Activated T-helper 2 cell treated with anti-CD3 and anti-CD28 coated beads, Interferon-gamma antibody, Interleukin-2, Interleukin-4, amounts not matched to agents 10 μg/mL and 5 μg/mL and 100 μg/mL, durations not matched to agents 14 hours and 24 hours and 36 hours (primary cell): Measurements from ENCODE around the gene KRT34. TPM values are rescaled to one million over a fixed set of nuclear protein-coding genes. Genes with fewer than 3 reads are reported as not detected.
"Not testable (repeated sequence)": the region's sequence is repeated elsewhere in the genome, so short reads cannot be mapped to it uniquely, and the experiment has no call there.

ENCODE experiments used
- DNase-seq: peaks from one replicate; pipeline ENCODE4 v3.0.0; 2021; ENCODE audit warnings: low spot score
- H3K27ac Mint-ChIP-seq: one replicate; pipeline ENCODE4 v1.8.0; 2021; ENCODE audit warnings: mixed read lengths
- H3K27me3 Mint-ChIP-seq: one replicate; pipeline ENCODE4 v1.8.0; 2021; ENCODE audit warnings: low read depth, mixed read lengths
- H3K36me3 Mint-ChIP-seq: one replicate; pipeline ENCODE4 v1.8.0; 2021; ENCODE audit warnings: low read depth, mixed read lengths
- H3K4me1 Mint-ChIP-seq: one replicate; pipeline ENCODE4 v1.8.0; 2021; ENCODE audit warnings: low read depth, mixed read lengths
- H3K4me3 Mint-ChIP-seq: one replicate; pipeline ENCODE4 v1.8.0; 2021; ENCODE audit warnings: low read depth, mild to moderate bottlenecking, moderate library complexity, mixed read lengths
- H3K9me3 Mint-ChIP-seq: one replicate; pipeline ENCODE4 v1.8.0; 2021; ENCODE audit warnings: mixed read lengths
- intact Hi-C: fragments of 100-400 bp; cut with micrococcal nuclease; formaldehyde crosslinking; loops from one replicate; pipeline ENCODE4 v1.15.1; 2023
- total RNA-seq: library from RNA; stranded (reverse); gene quantifications from 2 replicates; pipeline ENCODE4 v1.2.3, GENCODE V29; 2022

Gene KRT34
- total RNA-seq, 1 donor from 2014 or later, result not detected

GRCh38 chr17:41396340-41396739, 14.2 kb upstream of the KRT34 start:
- intact Hi-C loops, result no loop called here
- DNase-seq, result no peak
- H3K36me3 Mint-ChIP-seq, result no peaks in the 10 kb centered on the region
- no peaks in the 10 kb centered on the region for H3K27me3 Mint-ChIP-seq
- no peaks in the 10 kb centered on the region for H3K4me1 Mint-ChIP-seq
- H3K27ac Mint-ChIP-seq, result no peak overlapping the region
- H3K9me3 Mint-ChIP-seq, result no peaks in the 10 kb centered on the region
- no peak overlapping the region for H3K4me3 Mint-ChIP-seq

GRCh38 chr17:41395611-41396010, 13.5 kb upstream of the KRT34 start:
- Mint-ChIP-seq H3K27me3 (no peaks in the 10 kb centered on the region), H3K36me3 (no peaks in the 10 kb centered on the region), H3K4me1 (no peaks in the 10 kb centered on the region), H3K4me3 (no peak overlapping the region), H3K27ac (no peak overlapping the region), H3K9me3 (no peaks in the 10 kb centered on the region)
- intact Hi-C loops, result no loop called here
- DNase-seq, result no peak

- DNase-seq, H3K4me1 Mint-ChIP-seq, H3K27me3 Mint-ChIP-seq, H3K4me3 Mint-ChIP-seq, intact Hi-C loops, H3K36me3 Mint-ChIP-seq, H3K27ac Mint-ChIP-seq, H3K9me3 Mint-ChIP-seq: not testable (repeated sequence)
Measured at GRCh38 chr17:41395044-41395443, 12.9 kb upstream of the KRT34 start.

GRCh38 chr17:41394254-41394996, 12.3 kb upstream of the KRT34 start:
- intact Hi-C loops, result no loop called here
- no peaks in the 10 kb centered on the region for H3K4me1 Mint-ChIP-seq
- DNase-seq, result no peak
- no peaks in the 10 kb centered on the region for H3K36me3 Mint-ChIP-seq
- no peak overlapping the region for H3K27ac Mint-ChIP-seq
- no peak overlapping the region for H3K4me3 Mint-ChIP-seq
- no peaks in the 10 kb centered on the region for H3K9me3 Mint-ChIP-seq
- H3K27me3 Mint-ChIP-seq, result peaks cover 3% of the 10 kb centered on the region

GRCh38 chr17:41393826-41394225, 11.7 kb upstream of the KRT34 start:
- peaks cover 4% of the 10 kb centered on the region for H3K27me3 Mint-ChIP-seq
- no peak overlapping the region for H3K4me3 Mint-ChIP-seq
- DNase-seq, result no peak
- no peak overlapping the region for H3K27ac Mint-ChIP-seq
- H3K4me1 Mint-ChIP-seq, result no peaks in the 10 kb centered on the region
- H3K9me3 Mint-ChIP-seq, result no peaks in the 10 kb centered on the region
- H3K36me3 Mint-ChIP-seq, result no peaks in the 10 kb centered on the region
- intact Hi-C loops, result no loop called here

GRCh38 chr17:41393294-41393693, 11.2 kb upstream of the KRT34 start:
- no peaks in the 10 kb centered on the region for H3K4me1 Mint-ChIP-seq
- H3K36me3 Mint-ChIP-seq, result no peaks in the 10 kb centered on the region
- intact Hi-C loops, result no loop called here
- peaks cover 5% of the 10 kb centered on the region for H3K27me3 Mint-ChIP-seq
- no peak overlapping the region for H3K4me3 Mint-ChIP-seq
- H3K27ac Mint-ChIP-seq, result no peak overlapping the region
- DNase-seq, result no peak
- H3K9me3 Mint-ChIP-seq, result no peaks in the 10 kb centered on the region

- no peak overlapping the region for H3K27ac Mint-ChIP-seq
- H3K36me3 Mint-ChIP-seq, result no peaks in the 10 kb centered on the region
- no peak overlapping the region for H3K4me3 Mint-ChIP-seq
Measured at GRCh38 chr17:41392278-41392677, 10.2 kb upstream of the KRT34 start.

GRCh38 chr17:41391535-41391934, 9.4 kb upstream of the KRT34 start:
- H3K4me3 Mint-ChIP-seq, result no peak overlapping the region
- no peaks in the 10 kb centered on the region for H3K4me1 Mint-ChIP-seq
- H3K27me3 Mint-ChIP-seq, result peaks cover 9% of the 10 kb centered on the region

More at GRCh38 chr17:41392278-41392677, 10.2 kb upstream of the KRT34 start:
- Mint-ChIP-seq H3K4me1 (no peaks in the 10 kb centered on the region), H3K9me3 (peaks cover 2% of the 10 kb centered on the region), H3K27me3 (peaks cover 7% of the 10 kb centered on the region)
- no peak for DNase-seq
- intact Hi-C loops, result no loop called here

GRCh38 chr17:41390411-41390938, 8.4 kb upstream of the KRT34 start:
- DNase-seq, result no peak
- Mint-ChIP-seq H3K9me3 (peaks cover 10% of the 10 kb centered on the region), H3K4me1 (no peaks in the 10 kb centered on the region), H3K4me3 (no peak overlapping the region), H3K36me3 (no peaks in the 10 kb centered on the region), H3K27me3 (peaks cover 9% of the 10 kb centered on the region), H3K27ac (no peak overlapping the region)
- intact Hi-C loops, result no loop called here

More at GRCh38 chr17:41391535-41391934, 9.4 kb upstream of the KRT34 start:
- no peaks in the 10 kb centered on the region for H3K36me3 Mint-ChIP-seq
- intact Hi-C loops, result no loop called here
- H3K27ac Mint-ChIP-seq, result no peak overlapping the region
- peaks cover 6% of the 10 kb centered on the region for H3K9me3 Mint-ChIP-seq
- no peak for DNase-seq

GRCh38 chr17:41387670-41388069, 5.6 kb upstream of the KRT34 start:
- Mint-ChIP-seq H3K4me3 (no peak overlapping the region), H3K9me3 (peaks cover 10% of the 10 kb centered on the region), H3K27ac (no peak overlapping the region), H3K36me3 (no peaks in the 10 kb centered on the region), H3K27me3 (peaks cover 12% of the 10 kb centered on the region), H3K4me1 (no peaks in the 10 kb centered on the region)
- intact Hi-C loops, result no loop called here
- no peak for DNase-seq

GRCh38 chr17:41386227-41386626, 4.1 kb upstream of the KRT34 start:
- Mint-ChIP-seq H3K4me3 (no peak overlapping the region), H3K27me3 (peaks cover 12% of the 10 kb centered on the region), H3K9me3 (peaks cover 10% of the 10 kb centered on the region), H3K27ac (no peak overlapping the region), H3K4me1 (no peaks in the 10 kb centered on the region), H3K36me3 (no peaks in the 10 kb centered on the region)
- intact Hi-C loops, result no loop called here
- no peak for DNase-seq

- peaks cover 8% of the 10 kb centered on the region for H3K27me3 Mint-ChIP-seq
- no peak overlapping the region for H3K4me3 Mint-ChIP-seq
- no peaks in the 10 kb centered on the region for H3K36me3 Mint-ChIP-seq
- peaks cover 10% of the 10 kb centered on the region for H3K9me3 Mint-ChIP-seq
- no peak for DNase-seq
- intact Hi-C loops, result no loop called here
- H3K4me1 Mint-ChIP-seq, result no peaks in the 10 kb centered on the region
- no peak overlapping the region for H3K27ac Mint-ChIP-seq
Measured at GRCh38 chr17:41383690-41384089, 1.6 kb upstream of the KRT34 start.

GRCh38 chr17:41382394-41382793, 288 bp upstream of the KRT34 start:
- DNase-seq, result no peak
- no peak overlapping the region for H3K4me3 Mint-ChIP-seq
- H3K27me3 Mint-ChIP-seq, result peaks cover 5% of the 10 kb centered on the region
- intact Hi-C loops, result no loop called here
- no peaks in the 10 kb centered on the region for H3K4me1 Mint-ChIP-seq
- H3K36me3 Mint-ChIP-seq, result no peaks in the 10 kb centered on the region
- H3K9me3 Mint-ChIP-seq, result peaks cover 9% of the 10 kb centered on the region
- H3K27ac Mint-ChIP-seq, result no peak overlapping the region
